IPS-18a (cell line): ENCODE results near the gene ARL8B.
"Not testable (repeated sequence)": the region's sequence is repeated elsewhere in the genome, so short reads cannot be mapped to it uniquely, and the experiment has no call there.

Source experiments
- H3K27ac ChIP-seq: one replicate; pipeline ENCODE4 v1.5.1; 2013; ENCODE audit warnings: low read length
- H3K27me3 ChIP-seq: one replicate; pipeline ENCODE4 v1.6.1; 2013; ENCODE audit warnings: mild to moderate bottlenecking, low read length; ENCODE audit not compliant: control insufficient read depth, insufficient read depth
- H3K36me3 ChIP-seq: one replicate; pipeline ENCODE4 v1.6.1; 2013; ENCODE audit warnings: low read depth, low read length; ENCODE audit not compliant: control insufficient read depth
- H3K4me1 ChIP-seq: one replicate; pipeline ENCODE4 v1.6.1; 2013; ENCODE audit warnings: low read depth, low read length; ENCODE audit not compliant: control insufficient read depth
- H3K4me3 ChIP-seq: one replicate; pipeline ENCODE4 v1.5.1; 2013; ENCODE audit warnings: low read length
- H3K9ac ChIP-seq: one replicate; pipeline ENCODE4 v1.6.1; 2013; ENCODE audit warnings: mild to moderate bottlenecking, low read length, moderate library complexity
- H3K9me3 ChIP-seq: one replicate; pipeline ENCODE4 v1.6.1; 2013; ENCODE audit warnings: low read depth, low read length; ENCODE audit not compliant: control insufficient read depth

Gene ARL8B

GRCh38 chr3:5122030-5122740 lies at the start of gene ARL8B:
Gene ARL8B, plus strand, starts transcription at chr3:5122292. Its CDS starts 174 bp downstream, at chr3:5122466.
- Histone ChIP-seq H3K4me1 (peaks cover 7% of the 10 kb centered on the region), H3K27me3 (no peaks in the 10 kb centered on the region), H3K27ac (no peak within 1 kb of the TSS), H3K36me3 (no peaks in the 10 kb centered on the region), H3K9me3 (no peaks in the 10 kb centered on the region), H3K4me3 (peak within 1 kb of the TSS; percentile 93), H3K9ac (peak within 1 kb of the TSS; percentile 85)

- no peak overlapping the region for H3K4me3 ChIP-seq
- no peak overlapping the region for H3K27ac ChIP-seq
- H3K9ac ChIP-seq: no peak overlapping the region
- H3K4me1 ChIP-seq: no peaks in the 10 kb centered on the region
- H3K9me3 ChIP-seq: no peaks in the 10 kb centered on the region
- no peaks in the 10 kb centered on the region for H3K36me3 ChIP-seq
- H3K27me3 ChIP-seq: no peaks in the 10 kb centered on the region
These were observed 48.6 kb upstream of the ARL8B start for GRCh38 chr3:5073374-5074085.

- no peaks in the 10 kb centered on the region for H3K27me3 ChIP-seq
- no peaks in the 10 kb centered on the region for H3K4me1 ChIP-seq
- no peak overlapping the region for H3K4me3 ChIP-seq
- no peaks in the 10 kb centered on the region for H3K9me3 ChIP-seq
- no peak overlapping the region for H3K9ac ChIP-seq
- H3K36me3 ChIP-seq: no peaks in the 10 kb centered on the region
- H3K27ac ChIP-seq: no peak overlapping the region
These were observed 43.9 kb upstream of the ARL8B start for GRCh38 chr3:5078151-5078550.

GRCh38 chr3:5079761-5080160 lies 42.3 kb upstream of the ARL8B start:
- H3K4me3 ChIP-seq: no peak overlapping the region
- H3K9me3 ChIP-seq: no peaks in the 10 kb centered on the region
- no peaks in the 10 kb centered on the region for H3K4me1 ChIP-seq
- H3K27me3 ChIP-seq: no peaks in the 10 kb centered on the region
- H3K36me3 ChIP-seq: no peaks in the 10 kb centered on the region
- H3K9ac ChIP-seq: no peak overlapping the region
- no peak overlapping the region for H3K27ac ChIP-seq

- Histone ChIP-seq H3K9ac (no peak overlapping the region), H3K4me3 (no peak overlapping the region), H3K4me1 (no peaks in the 10 kb centered on the region), H3K36me3 (no peaks in the 10 kb centered on the region), H3K27me3 (no peaks in the 10 kb centered on the region), H3K9me3 (no peaks in the 10 kb centered on the region), H3K27ac (no peak overlapping the region)
These were observed 41.1 kb upstream of the ARL8B start for GRCh38 chr3:5080779-5081550.

- H3K27ac ChIP-seq, H3K9me3 ChIP-seq, H3K4me1 ChIP-seq, H3K36me3 ChIP-seq, H3K27me3 ChIP-seq, H3K4me3 ChIP-seq, H3K9ac ChIP-seq: not testable (repeated sequence)
These were observed 39.9 kb upstream of the ARL8B start for GRCh38 chr3:5081973-5082788.

GRCh38 chr3:5082789-5083115 lies 39.3 kb upstream of the ARL8B start:
- Histone ChIP-seq H3K9me3 (no peaks in the 10 kb centered on the region), H3K4me3 (no peak overlapping the region), H3K36me3 (no peaks in the 10 kb centered on the region), H3K27me3 (no peaks in the 10 kb centered on the region), H3K27ac (no peak overlapping the region), H3K9ac (no peak overlapping the region), H3K4me1 (no peaks in the 10 kb centered on the region)

- no peak overlapping the region for H3K9ac ChIP-seq
- H3K27me3 ChIP-seq: no peaks in the 10 kb centered on the region
- no peaks in the 10 kb centered on the region for H3K36me3 ChIP-seq
- H3K9me3 ChIP-seq: no peaks in the 10 kb centered on the region
- H3K27ac ChIP-seq: no peak overlapping the region
- H3K4me1 ChIP-seq: no peaks in the 10 kb centered on the region
- H3K4me3 ChIP-seq: no peak overlapping the region
These were observed 37.9 kb upstream of the ARL8B start for GRCh38 chr3:5084224-5084623.

GRCh38 chr3:5086708-5087107 lies 35.4 kb upstream of the ARL8B start:
- Histone ChIP-seq H3K36me3 (no peaks in the 10 kb centered on the region), H3K9me3 (no peaks in the 10 kb centered on the region), H3K4me3 (no peak overlapping the region), H3K27ac (no peak overlapping the region), H3K9ac (no peak overlapping the region), H3K4me1 (no peaks in the 10 kb centered on the region), H3K27me3 (no peaks in the 10 kb centered on the region)

GRCh38 chr3:5087209-5087608 lies 34.9 kb upstream of the ARL8B start:
- Histone ChIP-seq H3K9me3 (no peaks in the 10 kb centered on the region), H3K9ac (no peak overlapping the region), H3K27ac (no peak overlapping the region), H3K27me3 (no peaks in the 10 kb centered on the region), H3K36me3 (no peaks in the 10 kb centered on the region), H3K4me1 (no peaks in the 10 kb centered on the region), H3K4me3 (no peak overlapping the region)

- Histone ChIP-seq H3K27ac (no peak overlapping the region), H3K36me3 (no peaks in the 10 kb centered on the region), H3K9ac (no peak overlapping the region), H3K4me3 (no peak overlapping the region), H3K9me3 (no peaks in the 10 kb centered on the region), H3K27me3 (peaks cover 6% of the 10 kb centered on the region), H3K4me1 (no peaks in the 10 kb centered on the region)
These were observed 31.9 kb upstream of the ARL8B start for GRCh38 chr3:5090197-5090596.
